CD4-positive, CD25-positive, alpha-beta regulatory T cell (primary cell): ENCODE results near the gene ITSN1. TPM values are rescaled to one million over a fixed set of nuclear protein-coding genes. Genes with fewer than 3 reads are reported as not detected.

Source experiments
- ATAC-seq, 2 donors: fragments of 150-1000 bp; cut with Tn5 transposase; one replicate each; pipeline ENCODE4 v1.10.0; 2021; ENCODE audit warnings: low read depth in 2 of 2, moderate number of reproducible peaks in 2 of 2, moderate library complexity in 1 of 2
- DNase-seq, 3 donors: peaks; one replicate each; pipeline versions ENCODE4 v3.0.0 to v3.0.0-alpha.2; 2012 to 2022; ENCODE audit warnings: mixed read lengths in 1 of 3
- H3K27ac ChIP-seq: one replicate; pipeline ENCODE4 v1.7.0; 2013; ENCODE audit warnings: mild to moderate bottlenecking, low read length; ENCODE audit not compliant: insufficient read depth, poor library complexity, severe bottlenecking
- H3K27me3 ChIP-seq: one replicate; pipeline ENCODE4 v1.7.0; 2013; ENCODE audit warnings: low read length; ENCODE audit not compliant: control insufficient read depth, insufficient read depth
- H3K36me3 ChIP-seq: one replicate; pipeline ENCODE4 v1.7.0; 2013; ENCODE audit warnings: mild to moderate bottlenecking, low read length, moderate library complexity; ENCODE audit not compliant: control insufficient read depth, insufficient read depth
- H3K4me1 ChIP-seq: 2 replicates; pipeline ENCODE4 v1.7.0; 2013; ENCODE audit warnings: mild to moderate bottlenecking, low read length; ENCODE audit not compliant: insufficient read depth, control insufficient read depth, poor library complexity, severe bottlenecking
- H3K4me3 ChIP-seq: one replicate; pipeline ENCODE4 v1.7.0; 2013; ENCODE audit warnings: low read depth, mild to moderate bottlenecking, low read length, moderate library complexity
- H3K9me3 ChIP-seq, 2 experiments: 1 replicate in 1 of 2; 2 replicates in 1 of 2; pipeline ENCODE4 v1.7.0; 2013; ENCODE audit warnings: low read length in 2 of 2, mild to moderate bottlenecking in 1 of 2, moderate library complexity in 1 of 2; ENCODE audit not compliant: control insufficient read depth in 2 of 2
- H3K27ac Mint-ChIP-seq, 3 donors: one replicate each; pipeline ENCODE4 v1.8.0; 2020 to 2022; ENCODE audit warnings: mild to moderate bottlenecking in 3 of 3, mixed read lengths in 3 of 3, moderate library complexity in 2 of 3
- H3K27me3 Mint-ChIP-seq: one replicate; pipeline ENCODE4 v1.8.0; 2022; ENCODE audit warnings: mild to moderate bottlenecking, mixed read lengths
- H3K36me3 Mint-ChIP-seq: one replicate; pipeline ENCODE4 v1.8.0; 2020; ENCODE audit warnings: mixed read lengths
- H3K4me1 Mint-ChIP-seq, 4 donors: one replicate each; pipeline ENCODE4 v1.8.0; 2020 to 2022; ENCODE audit warnings: mixed read lengths in 4 of 4, mild to moderate bottlenecking in 1 of 4
- H3K4me3 Mint-ChIP-seq, 4 donors: one replicate each; pipeline ENCODE4 v1.8.0; 2020 to 2022; ENCODE audit warnings: mild to moderate bottlenecking in 4 of 4, mixed read lengths in 4 of 4, moderate library complexity in 3 of 4
- H3K9me3 Mint-ChIP-seq, 7 donors: one replicate each; pipeline ENCODE4 v1.8.0; 2020 to 2022; ENCODE audit warnings: mixed read lengths in 7 of 7, mild to moderate bottlenecking in 3 of 7, moderate library complexity in 2 of 7
- polyA plus RNA-seq, 4 donors: library from polyadenylated mRNA; unstranded; fragments of 300-500 nt; fragmentation: Illumina TruSeq; gene quantifications; one replicate each; pipeline ENCODE4 v1.2.3, GENCODE V29; 2021
- total RNA-seq: library from RNA; stranded (reverse); gene quantifications from one replicate; pipeline ENCODE4 v1.2.3, GENCODE V29; 2022

The ITSN1 gene
- total and polyA plus RNA-seq, 5 donors from 2014 or later, result 0.17 to 1.1 (median 0.44) TPM

DNA sequence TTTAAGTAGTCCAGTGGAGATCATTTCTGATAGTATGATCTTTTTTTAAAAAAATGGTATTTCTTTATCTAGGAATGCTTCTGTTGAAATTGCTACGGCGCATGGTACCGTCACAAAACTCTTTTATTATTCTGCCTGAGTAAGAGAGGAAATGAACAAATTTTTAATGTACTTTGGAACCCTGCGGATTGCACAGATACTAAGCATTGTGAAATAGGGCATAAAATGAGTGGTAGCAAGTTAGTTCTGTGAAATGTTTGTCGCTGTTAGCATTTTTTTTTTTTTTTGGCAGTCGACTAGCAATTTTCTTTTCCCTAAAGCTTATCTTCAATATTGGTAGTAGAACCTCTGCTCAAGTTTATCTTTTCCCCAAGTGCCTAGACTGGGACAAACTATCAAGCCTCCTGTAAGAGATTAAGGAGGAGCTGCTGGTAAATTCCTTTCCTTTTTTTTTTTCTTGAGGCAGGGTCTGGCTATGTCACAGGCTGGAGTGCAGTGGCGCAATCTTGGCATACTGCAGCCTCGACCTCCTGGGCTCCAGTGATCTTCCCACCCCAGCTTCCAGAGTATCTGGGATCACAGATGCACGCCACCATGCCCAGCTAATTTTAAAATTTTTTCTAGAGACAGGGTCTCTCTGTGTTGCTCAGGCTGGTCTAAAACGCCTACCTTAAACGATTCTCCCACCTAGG lies 2.2 kb downstream of the ITSN1 start:
- H3K4me3 ChIP-seq, result no peak overlapping the region
- H3K9me3 ChIP-seq, result no peaks in the 10 kb centered on the region
- no peaks in the 10 kb centered on the region for H3K36me3 ChIP-seq
- H3K36me3 Mint-ChIP-seq, result no peaks in the 10 kb centered on the region
- H3K27me3 ChIP-seq, result peaks cover 25% of the 10 kb centered on the region
- peak overlapping the region in 2 of 4 donors; percentile 52 to 79 for H3K4me3 Mint-ChIP-seq
- ATAC-seq (no peak), DNase-seq (no peak)
- H3K27me3 Mint-ChIP-seq, result peaks cover 48% of the 10 kb centered on the region
- peaks cover 19% of the 10 kb centered on the region for H3K4me1 ChIP-seq
- H3K27ac Mint-ChIP-seq, result no peak overlapping the region
- H3K4me1 Mint-ChIP-seq, result peaks cover 8 to 27% (median 15%) of the 10 kb centered on the region in 4 donors
- H3K9me3 Mint-ChIP-seq, result no peaks in the 10 kb centered on the region
- no peak overlapping the region for H3K27ac ChIP-seq

- Histone ChIP-seq H3K9me3 (no peaks in the 10 kb centered on the region), H3K36me3 (no peaks in the 10 kb centered on the region), H3K4me1 (peaks cover 15% of the 10 kb centered on the region), H3K4me3 (no peak overlapping the region), H3K27me3 (peaks cover 29% of the 10 kb centered on the region), H3K27ac (no peak overlapping the region)
- Mint-ChIP-seq H3K27me3 (peaks cover 56% of the 10 kb centered on the region), H3K36me3 (no peaks in the 10 kb centered on the region), H3K4me3 (no peak overlapping the region), H3K4me1 (peaks cover 8 to 27% (median 12%) of the 10 kb centered on the region in 4 donors), H3K9me3 (no peaks in the 10 kb centered on the region), H3K27ac (no peak overlapping the region)
- ATAC-seq, result no peak
- no peak for DNase-seq
Measured at GRCh38 chr21:33645730-33646129, 3.4 kb downstream of the ITSN1 start.

GRCh38 chr21:33647587-33647986 lies 5.3 kb downstream of the ITSN1 start:
- H3K36me3 Mint-ChIP-seq, result no peaks in the 10 kb centered on the region
- H3K27ac ChIP-seq, result no peak overlapping the region
- DNase-seq (no peak), ATAC-seq (no peak)
- H3K4me3 Mint-ChIP-seq, result no peak overlapping the region
- peaks cover 29% of the 10 kb centered on the region for H3K27me3 ChIP-seq
- no peak overlapping the region for H3K4me3 ChIP-seq
- H3K4me1 Mint-ChIP-seq, result peaks cover 6 to 15% (median 8%) of the 10 kb centered on the region in 4 donors
- peaks cover 58% of the 10 kb centered on the region for H3K27me3 Mint-ChIP-seq
- H3K27ac Mint-ChIP-seq, result no peak overlapping the region
- H3K9me3 Mint-ChIP-seq, result no peaks in the 10 kb centered on the region
- H3K36me3 ChIP-seq, result no peaks in the 10 kb centered on the region
- H3K4me1 ChIP-seq, result peaks cover 8% of the 10 kb centered on the region
- no peaks in the 10 kb centered on the region for H3K9me3 ChIP-seq

- ATAC-seq (no peak), DNase-seq (no peak)
- no peak overlapping the region for H3K27ac Mint-ChIP-seq
- Histone ChIP-seq H3K4me1 (peaks cover 1% of the 10 kb centered on the region), H3K27ac (no peak overlapping the region), H3K27me3 (peaks cover 25% of the 10 kb centered on the region), H3K9me3 (no peaks in the 10 kb centered on the region), H3K4me3 (no peak overlapping the region), H3K36me3 (no peaks in the 10 kb centered on the region)
- no peaks in the 10 kb centered on the region for H3K36me3 Mint-ChIP-seq
- peaks cover 3 to 10% (median 4%) of the 10 kb centered on the region in 4 donors for H3K4me1 Mint-ChIP-seq
- no peaks in the 10 kb centered on the region for H3K9me3 Mint-ChIP-seq
- peaks cover 53% of the 10 kb centered on the region for H3K27me3 Mint-ChIP-seq
- H3K4me3 Mint-ChIP-seq, result no peak overlapping the region
Measured at GRCh38 chr21:33648555-33648954, 6.3 kb downstream of the ITSN1 start.

DNA sequence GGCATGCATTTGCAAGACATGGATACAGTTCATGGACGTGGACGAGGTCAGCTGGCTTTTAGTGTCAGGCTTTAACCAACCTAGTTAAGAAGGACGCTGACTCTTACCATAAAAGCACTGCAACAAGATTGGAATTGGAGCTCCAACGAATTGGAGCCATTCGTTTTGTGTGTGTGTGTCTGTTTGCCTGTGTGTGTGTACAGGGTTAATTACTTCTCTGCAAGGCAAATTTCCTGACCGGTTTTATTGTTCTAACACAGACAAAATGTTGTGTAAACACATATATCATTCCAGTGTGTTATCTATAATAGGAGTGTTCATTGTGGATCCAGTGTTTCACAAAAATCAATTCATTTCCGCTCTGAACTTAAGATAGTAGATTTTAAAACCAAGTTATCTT lies 7.9 kb downstream of the ITSN1 start:
- Histone ChIP-seq H3K27me3 (peaks cover 17% of the 10 kb centered on the region), H3K4me3 (no peak overlapping the region), H3K9me3 (no peaks in the 10 kb centered on the region), H3K27ac (no peak overlapping the region), H3K36me3 (no peaks in the 10 kb centered on the region), H3K4me1 (no peaks in the 10 kb centered on the region)
- Mint-ChIP-seq H3K27ac (no peak overlapping the region), H3K4me1 (peaks cover 0 to 5% (median 1%) of the 10 kb centered on the region in 4 donors), H3K27me3 (peaks cover 47% of the 10 kb centered on the region), H3K9me3 (no peaks in the 10 kb centered on the region), H3K4me3 (no peak overlapping the region), H3K36me3 (no peaks in the 10 kb centered on the region)
- ATAC-seq (no peak), DNase-seq (no peak)

GRCh38 chr21:33650929-33651509 lies 8.7 kb downstream of the ITSN1 start:
- no peaks in the 10 kb centered on the region for H3K9me3 ChIP-seq
- H3K4me3 ChIP-seq, result no peak overlapping the region
- no peaks in the 10 kb centered on the region for H3K9me3 Mint-ChIP-seq
- no peak overlapping the region for H3K4me3 Mint-ChIP-seq
- no peaks in the 10 kb centered on the region for H3K4me1 ChIP-seq
- no peak for ATAC-seq
- peaks cover 47% of the 10 kb centered on the region for H3K27me3 Mint-ChIP-seq
- H3K36me3 ChIP-seq, result no peaks in the 10 kb centered on the region
- no peak overlapping the region for H3K27ac Mint-ChIP-seq
- H3K27me3 ChIP-seq, result peaks cover 14% of the 10 kb centered on the region
- H3K27ac ChIP-seq, result no peak overlapping the region
- DNase-seq, result no peak
- peaks cover 0 to 5% (median 1%) of the 10 kb centered on the region in 4 donors for H3K4me1 Mint-ChIP-seq
- H3K36me3 Mint-ChIP-seq, result no peaks in the 10 kb centered on the region

GRCh38 chr21:33651965-33652680 lies 9.8 kb downstream of the ITSN1 start:
- DNase-seq (no peak), ATAC-seq (no peak)
- H3K27ac ChIP-seq, result no peak overlapping the region
- no peaks in the 10 kb centered on the region for H3K4me1 ChIP-seq
- H3K27ac Mint-ChIP-seq, result no peak overlapping the region
- H3K36me3 Mint-ChIP-seq, result no peaks in the 10 kb centered on the region
- H3K27me3 ChIP-seq, result peaks cover 14% of the 10 kb centered on the region
- H3K27me3 Mint-ChIP-seq, result peaks cover 38% of the 10 kb centered on the region
- H3K4me1 Mint-ChIP-seq, result peaks cover 0 to 5% (median 1%) of the 10 kb centered on the region in 4 donors
- no peaks in the 10 kb centered on the region for H3K9me3 ChIP-seq
- H3K9me3 Mint-ChIP-seq, result no peaks in the 10 kb centered on the region
- no peaks in the 10 kb centered on the region for H3K36me3 ChIP-seq
- no peak overlapping the region for H3K4me3 ChIP-seq
- H3K4me3 Mint-ChIP-seq, result no peak overlapping the region
